HCEC 1CT (cell line): ENCODE measurements around the gene CHN2.

Source experiments
- DNase-seq: peaks from one replicate; pipeline ENCODE4 v3.0.0-alpha.2; 2017

CHN2 gene

DNA sequence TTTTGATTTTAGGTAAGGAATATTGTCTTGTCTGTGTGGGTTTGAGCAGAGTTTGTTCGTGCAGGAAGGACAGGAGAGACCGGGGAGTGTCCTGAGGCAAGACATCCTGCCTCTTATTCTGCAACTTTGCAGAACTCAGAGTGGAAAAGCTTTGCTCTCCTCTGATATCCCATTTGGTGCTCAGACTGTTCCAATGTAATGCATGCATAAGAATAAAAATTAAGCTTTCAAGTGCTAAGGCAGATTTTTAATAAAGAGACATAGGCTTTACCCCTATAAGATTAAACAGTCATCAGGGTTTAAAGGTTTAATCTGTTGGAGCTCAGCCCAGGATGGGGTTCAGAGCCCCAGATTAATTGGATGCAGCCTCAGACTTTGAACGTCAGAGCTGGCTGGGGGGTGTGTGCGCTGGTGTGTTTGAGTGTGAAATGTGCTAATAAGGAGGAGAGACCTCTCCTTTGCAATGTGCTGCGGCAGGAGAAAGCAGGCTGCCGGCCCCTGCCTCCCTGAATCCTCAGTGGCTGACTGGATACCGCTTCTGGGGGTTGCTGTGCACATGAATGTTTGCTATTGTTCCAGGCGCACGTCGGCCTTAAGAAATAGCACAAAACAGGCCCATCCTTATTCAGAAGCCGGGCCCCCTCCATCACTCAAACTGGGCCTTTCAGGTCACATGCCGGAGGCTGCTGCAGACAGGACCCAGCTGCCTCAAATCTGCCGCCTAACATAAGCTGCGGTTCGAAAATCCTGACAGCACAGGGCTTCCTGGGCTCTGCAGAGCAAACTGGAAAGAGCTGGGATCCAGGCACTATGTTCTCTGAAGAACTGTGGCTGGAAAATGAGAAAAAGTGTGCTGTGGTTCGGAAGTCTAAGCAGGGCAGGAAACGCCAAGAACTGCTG is 285.0 kb downstream of the CHN2 start:
- DNase-seq = no peak

DNA sequence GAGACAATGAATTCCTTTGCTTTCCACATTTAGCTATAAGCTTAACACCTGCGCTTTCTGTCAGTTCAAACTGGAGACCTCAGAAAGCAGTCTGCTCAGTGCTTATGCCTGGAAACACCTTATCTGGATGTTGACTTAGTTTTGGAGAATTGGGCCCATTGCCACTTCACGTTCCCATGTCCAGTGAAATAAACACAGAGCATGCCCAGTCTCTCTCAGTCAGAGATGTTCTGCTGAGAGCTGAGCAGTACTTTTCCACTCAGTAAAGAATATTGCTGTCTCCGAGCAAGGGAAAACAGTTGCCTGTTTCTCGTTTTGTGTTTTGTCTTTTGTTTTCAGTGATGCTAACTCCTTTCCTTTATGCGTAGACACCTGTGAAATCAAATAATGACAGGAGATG is 285.9 kb downstream of the CHN2 start:
- no peak for DNase-seq

- no peak for DNase-seq
Measured at GRCh38 chr7:29480934-29481651, 286.5 kb downstream of the CHN2 start.

DNA sequence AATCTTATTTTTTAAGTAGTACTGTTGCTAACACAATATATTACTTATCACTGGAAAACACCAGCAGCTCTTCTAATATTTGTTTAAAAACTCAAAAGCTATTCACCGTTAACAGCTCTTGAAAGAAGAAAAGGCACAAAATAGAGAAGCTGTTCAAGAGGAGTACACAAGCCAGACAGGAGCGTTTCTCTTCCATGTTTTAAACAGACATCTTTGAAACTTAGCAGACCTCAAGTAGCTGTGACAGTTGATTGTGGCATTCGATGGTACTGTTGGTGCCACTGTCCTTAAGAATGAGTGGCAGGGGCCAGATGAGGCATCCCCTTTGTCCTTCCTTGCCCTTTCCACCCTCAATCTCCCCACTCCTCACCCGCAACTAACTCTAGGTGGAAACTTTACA is 287.5 kb downstream of the CHN2 start:
- DNase-seq = no peak

- DNase-seq = no peak
Measured at GRCh38 chr7:29483219-29484104, 288.9 kb downstream of the CHN2 start.

- no peak for DNase-seq
Measured at GRCh38 chr7:29484280-29484679, 289.7 kb downstream of the CHN2 start.

- no peak for DNase-seq
Measured at GRCh38 chr7:29485339-29486190, 291.0 kb downstream of the CHN2 start.

- no peak for DNase-seq
Measured at GRCh38 chr7:29486191-29486700, 291.7 kb downstream of the CHN2 start.

DNA sequence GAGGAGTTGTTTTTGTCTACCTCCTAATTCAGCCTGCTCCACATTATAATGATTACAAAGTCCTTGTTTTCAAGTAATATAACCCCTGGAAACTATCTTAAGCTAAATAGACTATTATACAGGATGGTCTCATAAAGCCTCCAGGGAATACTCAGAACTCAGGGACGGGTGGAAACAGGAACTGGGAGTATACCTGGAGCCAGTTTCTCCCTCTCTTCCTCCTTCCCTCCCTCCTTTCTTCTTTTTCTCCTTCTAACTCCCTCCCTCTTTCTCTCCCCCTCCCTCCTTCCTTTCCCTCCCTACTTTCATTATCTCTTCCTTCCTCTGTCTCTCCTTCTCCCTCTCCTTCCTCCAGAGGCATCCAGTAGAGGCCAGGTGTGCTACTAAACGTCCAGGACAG is 292.8 kb downstream of the CHN2 start:
- no peak for DNase-seq

DNA sequence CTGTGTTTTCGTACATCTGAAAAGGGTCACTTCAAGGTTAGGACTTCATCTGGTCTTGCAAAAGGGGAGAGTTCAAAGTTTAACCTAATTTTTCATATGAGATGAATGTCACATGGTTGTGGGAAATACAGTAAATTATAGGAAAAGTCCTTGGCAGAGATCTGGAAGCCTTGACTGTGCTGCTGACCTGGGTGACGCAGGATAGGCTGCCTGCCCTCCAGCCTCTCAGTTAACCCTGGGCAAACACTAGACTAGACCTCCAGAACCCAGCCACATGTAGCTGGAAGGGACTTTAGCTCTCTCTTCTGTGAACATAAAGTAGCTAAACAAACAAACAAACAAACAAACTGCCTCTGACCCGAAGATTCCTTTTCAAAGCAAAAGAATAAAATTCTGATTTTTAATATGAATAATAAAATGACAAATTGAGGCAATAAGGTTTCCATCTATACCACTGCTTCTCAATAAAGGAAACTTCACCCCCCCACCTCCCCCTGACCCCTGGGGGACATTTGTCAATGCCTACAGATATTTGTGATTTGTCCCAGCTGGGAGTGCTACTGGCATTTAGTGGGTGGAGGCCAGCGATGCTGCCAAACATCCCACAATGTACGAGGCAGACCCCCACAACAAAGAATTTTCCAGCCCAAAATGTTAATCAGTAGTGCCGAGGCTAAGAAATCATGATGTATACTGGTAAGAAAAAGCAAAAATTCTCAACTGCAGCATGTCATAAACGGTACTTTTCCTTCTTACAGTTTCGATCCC is 293.8 kb downstream of the CHN2 start:
- DNase-seq = no peak

DNA sequence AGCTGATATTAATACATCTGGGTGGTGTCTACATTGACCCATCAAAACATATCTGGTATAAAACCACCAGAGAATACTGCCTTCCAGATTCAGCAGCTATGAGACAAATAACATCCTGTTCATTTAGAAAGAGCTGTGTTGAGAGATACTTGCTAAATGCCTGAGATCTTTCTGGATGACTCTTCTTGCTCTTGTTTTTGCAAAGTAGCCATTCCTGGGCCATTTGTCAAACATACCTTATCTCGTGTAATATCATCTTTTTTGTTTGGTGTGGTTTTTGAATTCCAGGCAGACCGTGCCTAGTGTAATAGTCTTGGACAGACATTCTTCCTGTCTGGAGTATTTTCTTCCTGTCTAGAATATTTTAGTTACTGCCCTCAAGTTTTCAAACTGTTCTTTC is 294.4 kb downstream of the CHN2 start:
- peak; percentile 20 for DNase-seq

DNA sequence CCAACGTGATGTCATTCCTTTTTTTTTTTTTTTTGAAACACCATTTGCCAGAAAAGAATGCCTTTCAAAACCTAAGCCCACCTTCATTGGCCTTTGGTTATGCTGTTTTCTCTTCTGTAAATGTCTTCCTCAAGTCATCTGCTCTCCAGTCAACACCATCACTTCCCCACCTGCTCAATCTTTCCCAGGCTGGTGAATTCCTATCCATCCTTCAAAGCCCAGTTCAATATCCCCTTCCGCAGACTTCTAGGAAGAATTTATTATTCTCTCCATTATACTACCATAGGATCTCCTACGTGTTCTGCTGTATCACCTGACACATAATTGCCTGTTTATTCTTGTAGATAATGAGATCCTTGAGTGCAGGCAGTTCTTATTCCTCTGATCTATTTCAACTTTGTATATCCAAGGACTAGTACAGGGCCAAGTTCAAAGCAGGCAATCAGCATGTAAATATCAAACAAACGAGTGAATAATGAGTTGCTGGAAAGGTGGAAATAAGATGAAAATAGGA is 295.6 kb downstream of the CHN2 start:
- no peak for DNase-seq

DNA sequence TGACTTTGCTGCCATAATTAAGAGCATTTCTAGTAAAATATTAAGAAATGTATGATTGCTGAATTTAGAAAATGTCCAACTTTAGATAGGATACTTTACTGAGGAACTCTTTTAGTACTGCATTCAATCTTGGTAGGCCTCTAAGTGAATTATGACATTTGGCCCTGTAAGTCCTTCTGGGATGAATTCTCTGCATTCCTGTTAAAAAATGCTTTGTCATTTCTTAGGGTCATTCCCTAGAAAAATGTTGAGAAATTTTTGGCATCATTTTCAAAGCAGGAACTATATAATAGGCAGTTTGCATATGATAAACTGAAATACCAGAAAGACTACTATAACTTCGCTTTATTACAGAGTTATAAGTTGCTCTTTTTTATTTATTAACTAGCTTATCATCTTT is 299.8 kb downstream of the CHN2 start:
- peak; percentile 9 for DNase-seq

DNA sequence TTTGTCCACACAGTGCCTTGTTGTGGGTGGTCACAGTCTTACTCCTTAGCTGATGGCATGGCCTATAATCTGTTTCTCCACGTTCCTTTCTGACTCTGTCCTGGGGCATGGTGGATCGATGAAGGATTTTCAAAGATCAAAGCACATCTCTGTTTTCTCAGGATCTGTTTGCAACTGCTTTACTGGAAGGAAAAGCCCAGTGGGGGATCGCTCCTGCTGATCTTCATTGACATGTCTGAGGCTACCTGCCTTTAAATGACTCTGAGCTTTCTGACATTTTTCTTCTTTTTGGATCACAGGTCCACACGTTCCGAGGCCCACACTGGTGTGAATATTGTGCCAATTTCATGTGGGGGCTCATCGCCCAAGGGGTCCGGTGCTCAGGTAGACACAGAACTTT is 301.1 kb downstream of the CHN2 start:
- no peak for DNase-seq

DNA sequence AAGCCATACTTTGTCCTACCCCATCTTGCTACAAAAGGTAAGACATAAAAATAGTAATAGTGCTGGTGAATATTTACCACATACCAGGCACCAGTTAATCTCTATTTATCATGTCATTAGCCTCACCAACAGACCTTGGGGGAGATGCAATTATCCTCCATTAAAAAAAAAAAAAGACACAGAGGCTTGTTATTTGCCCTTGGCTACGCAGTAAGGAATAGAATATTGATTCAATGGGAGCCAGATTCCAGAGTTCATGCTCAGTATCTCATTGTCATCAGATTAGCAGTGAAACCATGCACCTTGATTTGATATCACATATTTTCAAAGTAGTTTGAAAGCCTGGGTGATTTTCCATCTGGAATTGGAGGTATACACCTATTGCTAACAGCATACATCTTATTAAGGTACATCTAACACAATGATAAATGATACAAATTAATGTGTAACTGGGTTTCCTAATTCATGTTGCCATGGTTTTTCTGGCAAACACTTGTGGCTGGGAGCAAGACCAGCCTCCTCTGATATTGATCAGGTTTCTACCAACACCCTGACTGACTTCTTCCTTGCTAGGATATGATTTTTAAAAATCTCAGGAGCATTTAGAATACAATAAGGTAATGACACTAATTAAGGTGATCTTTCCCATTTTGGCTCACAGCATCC is 301.9 kb downstream of the CHN2 start:
- no peak for DNase-seq

DNA sequence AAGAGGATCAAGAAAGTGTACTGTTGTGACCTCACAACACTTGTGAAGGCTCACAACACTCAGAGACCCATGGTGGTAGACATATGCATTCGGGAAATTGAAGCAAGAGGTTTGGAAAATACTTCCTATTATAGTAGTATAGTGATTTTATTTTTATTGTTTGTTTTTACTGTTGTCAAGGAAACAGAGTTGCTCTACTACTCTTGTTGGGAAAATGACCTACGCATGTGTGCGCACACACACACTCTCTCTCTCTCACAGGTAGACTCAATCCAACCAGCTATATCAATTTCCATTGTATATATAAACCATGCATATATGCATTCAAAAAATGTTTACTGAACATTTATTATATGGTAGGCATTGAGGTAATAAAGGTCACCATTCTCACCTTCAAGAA is 305.4 kb downstream of the CHN2 start:
- no peak for DNase-seq

DNA sequence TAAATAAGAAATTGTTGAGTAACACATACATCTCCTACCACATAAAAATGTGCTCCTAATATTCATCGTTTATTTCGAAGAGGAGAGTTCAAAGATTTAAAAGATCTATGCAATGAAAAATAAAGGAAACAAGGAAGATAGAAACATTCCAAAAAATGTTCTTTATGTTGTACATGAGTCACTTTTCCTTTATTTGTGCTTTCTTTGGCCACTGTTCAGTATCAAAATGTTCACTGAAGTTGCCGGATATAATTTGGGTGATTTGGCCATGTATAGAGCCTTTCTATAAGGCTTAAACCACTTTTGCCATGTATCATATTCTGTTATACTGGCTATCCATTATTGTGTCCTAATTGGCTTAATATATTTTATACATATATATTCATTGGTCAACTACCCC is 306.1 kb downstream of the CHN2 start:
- no peak for DNase-seq

GRCh38 chr7:29502133-29502532 is 307.6 kb downstream of the CHN2 start:
- DNase-seq = no peak

- DNase-seq = no peak
Measured at GRCh38 chr7:29505931-29506330, 311.4 kb downstream of the CHN2 start.

GRCh38 chr7:29508608-29509007 is 314.0 kb downstream of the CHN2 start:
- no peak for DNase-seq

DNA sequence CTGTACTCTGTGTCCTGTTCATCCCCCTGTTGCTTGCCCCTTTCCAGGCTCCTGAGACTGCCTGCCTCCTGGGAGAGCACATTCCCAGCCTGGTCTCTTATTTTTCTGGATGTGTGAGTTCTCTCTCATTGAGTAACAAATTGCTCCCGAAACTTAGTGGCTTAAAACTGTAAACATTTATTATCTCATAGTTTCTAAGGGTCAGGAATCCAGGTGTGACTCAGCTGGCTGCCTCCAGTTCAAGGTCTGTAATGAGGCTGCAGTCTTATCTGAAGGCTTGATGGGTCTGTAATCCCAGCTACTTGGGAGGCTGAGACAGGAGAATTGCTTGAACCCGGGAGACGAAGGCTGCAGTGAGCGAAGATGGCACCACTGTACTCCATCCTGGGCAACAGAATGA is 315.5 kb downstream of the CHN2 start:
- no peak for DNase-seq
